ENCODE data around the gene CELSR1. TPM values are rescaled to one million over a fixed set of nuclear protein-coding genes. Genes with fewer than 3 reads are reported as not detected.

CELSR1 gene
- total RNA-seq, 1 experiment from 2014 or later, result 14.2 TPM

GRCh38 chr22:46376908-46377524 is 160.4 kb downstream of the CELSR1 start:
- Histone ChIP-seq H3K27ac (ENCODE audit: low read length) (no peak overlapping the region), H3K4me1 (ENCODE audit: insufficient read depth, low read length) (peaks cover 11% of the 10 kb centered on the region), H3K79me2 (ENCODE audit: low read length) (no peaks in the 10 kb centered on the region), H3K9me3 (ENCODE audit: low read length) (no peaks in the 10 kb centered on the region), H4K20me1 (ENCODE audit: low read length) (no peaks in the 10 kb centered on the region), H3K9ac (ENCODE audit: low read length) (no peak overlapping the region), H3F3A (ENCODE audit: low read length, unreplicated experiment) (no peaks in the 10 kb centered on the region), H3K4me2 (ENCODE audit: low read length) (no peak overlapping the region), H3K27me3 (ENCODE audit: low read length) (no peaks in the 10 kb centered on the region), H2AFZ (ENCODE audit: low read length) (no peak overlapping the region), H3K9me2 (replicated peaks; ENCODE audit: low read length) (no peaks in the 10 kb centered on the region), H3K4me3 (ENCODE audit: low read length) (no peak overlapping the region), H3K36me3 (ENCODE audit: low read depth, low read length) (peaks cover 5% of the 10 kb centered on the region)
- no peak for DNase-seq
- CTCF ChIA-PET, result no interaction called here
- POLR2A ChIA-PET (ENCODE audit: unreplicated experiment), result no interaction called here
- intact Hi-C loops (cut with micrococcal nuclease), result no loop called here
- no peak for TF ChIP-seq CTCF (conservative IDR thresholded peaks at IDR 0.05; ENCODE audit: low read depth, low read length)
- no peak for TF ChIP-seq EZH2phosphoT487 (IDR thresholded peaks at IDR 0.05; ENCODE audit: borderline replicate concordance, low read length)
- TF ChIP-seq EZH2 (IDR thresholded peaks at IDR 0.05; ENCODE audit: low read length, unreplicated experiment), result no peak
- BruUV-seq (replicated peaks), result no TSS peak
- no peak for ATAC-seq

- intact Hi-C loops (cut with micrococcal nuclease), result no loop called here
- H3K27me3 ChIP-seq (ENCODE audit: low read length), result no peaks in the 10 kb centered on the region
- no peak overlapping the region for H2AFZ ChIP-seq (ENCODE audit: low read length)
- BruUV-seq (replicated peaks), result no TSS peak
- H3K4me1 ChIP-seq (ENCODE audit: insufficient read depth, low read length), result peaks cover 11% of the 10 kb centered on the region
- H4K20me1 ChIP-seq (ENCODE audit: low read length), result no peaks in the 10 kb centered on the region
- H3K9ac ChIP-seq (ENCODE audit: low read length), result no peak overlapping the region
- TF ChIP-seq EZH2 (IDR thresholded peaks at IDR 0.05; ENCODE audit: low read length, unreplicated experiment), result no peak
- TF ChIP-seq EZH2phosphoT487 (IDR thresholded peaks at IDR 0.05; ENCODE audit: borderline replicate concordance, low read length), result no peak
- no peak for TF ChIP-seq CTCF (conservative IDR thresholded peaks at IDR 0.05; ENCODE audit: low read depth, low read length)
- H3K9me3 ChIP-seq (ENCODE audit: low read length), result no peaks in the 10 kb centered on the region
- H3K79me2 ChIP-seq (ENCODE audit: low read length), result no peaks in the 10 kb centered on the region
- DNase-seq (no peak), ATAC-seq (no peak)
- no peak overlapping the region for H3K27ac ChIP-seq (ENCODE audit: low read length)
- H3K9me2 ChIP-seq (replicated peaks; ENCODE audit: low read length), result no peaks in the 10 kb centered on the region
- H3K36me3 ChIP-seq (ENCODE audit: low read depth, low read length), result peaks cover 5% of the 10 kb centered on the region
- H3K4me2 ChIP-seq (ENCODE audit: low read length), result no peak overlapping the region
- no peak overlapping the region for H3K4me3 ChIP-seq (ENCODE audit: low read length)
- H3F3A ChIP-seq (ENCODE audit: low read length, unreplicated experiment), result no peaks in the 10 kb centered on the region
- ChIA-PET POLR2A (ENCODE audit: unreplicated experiment) (no interaction called here), CTCF (no interaction called here)
These were observed 161.3 kb downstream of the CELSR1 start for GRCh38 chr22:46376111-46376510.

- DNase-seq, result no peak
- Histone ChIP-seq H3K9ac (ENCODE audit: low read length) (no peak overlapping the region), H3K4me2 (ENCODE audit: low read length) (no peak overlapping the region), H3K27me3 (ENCODE audit: low read length) (no peaks in the 10 kb centered on the region), H3K79me2 (ENCODE audit: low read length) (no peaks in the 10 kb centered on the region), H3K27ac (ENCODE audit: low read length) (no peak overlapping the region), H2AFZ (ENCODE audit: low read length) (no peak overlapping the region), H4K20me1 (ENCODE audit: low read length) (no peaks in the 10 kb centered on the region), H3K9me2 (replicated peaks; ENCODE audit: low read length) (no peaks in the 10 kb centered on the region), H3K4me1 (ENCODE audit: insufficient read depth, low read length) (peaks cover 11% of the 10 kb centered on the region), H3K4me3 (ENCODE audit: low read length) (no peak overlapping the region), H3F3A (ENCODE audit: low read length, unreplicated experiment) (no peaks in the 10 kb centered on the region), H3K36me3 (ENCODE audit: low read depth, low read length) (peaks cover 5% of the 10 kb centered on the region), H3K9me3 (ENCODE audit: low read length) (no peaks in the 10 kb centered on the region)
- BruUV-seq (replicated peaks), result no TSS peak
- ATAC-seq, result no peak
- intact Hi-C loops (cut with micrococcal nuclease), result no loop called here
- CTCF ChIA-PET, result no interaction called here
- POLR2A ChIA-PET (ENCODE audit: unreplicated experiment), result no interaction called here
- TF ChIP-seq EZH2phosphoT487 (IDR thresholded peaks at IDR 0.05; ENCODE audit: borderline replicate concordance, low read length), result no peak
- no peak for TF ChIP-seq EZH2 (IDR thresholded peaks at IDR 0.05; ENCODE audit: low read length, unreplicated experiment)
- no peak for TF ChIP-seq CTCF (conservative IDR thresholded peaks at IDR 0.05; ENCODE audit: low read depth, low read length)
These were observed 162.6 kb downstream of the CELSR1 start for GRCh38 chr22:46374663-46375474.

All from PC-3 (cell line).